GM12892 (cell line): ENCODE results near the gene NKAIN4.
"Not testable (repeated sequence)": the region's sequence is repeated elsewhere in the genome, so short reads cannot be mapped to it uniquely, and the experiment has no call there.

Source experiments
- DNase-seq: peaks from one replicate; pipeline ENCODE4 v3.0.0; 2011; ENCODE audit not compliant: insufficient read length
- FAIRE-seq: peaks from 2 replicates; lab custom pipeline; 2011; peaks lifted over from hg19 to GRCh38; lab: Jason Lieb, UNC
- POLR2A ChIP-seq: IDR thresholded peaks from 2 replicates; pipeline ENCODE4 v1.6.1; 2011; ENCODE audit warnings: low read depth, low read length, control low read depth
- POLR2AphosphoS5 ChIP-seq: IDR thresholded peaks from 2 replicates; pipeline ENCODE4 v1.6.1; 2011; ENCODE audit warnings: low read depth, low read length, control low read depth
- TAF1 ChIP-seq: IDR thresholded peaks from 2 replicates; pipeline ENCODE4 v1.6.1; 2011; ENCODE audit warnings: low read depth, mild to moderate bottlenecking, control low read depth, low read length, borderline replicate concordance

The NKAIN4 gene

GRCh38 chr20:63259734-63260460, 5.6 kb upstream of the NKAIN4 start:
- FAIRE-seq, result no peak
- TF ChIP-seq TAF1, result no peak
- no peak for TF ChIP-seq POLR2A
- TF ChIP-seq POLR2AphosphoS5, result no peak
- no peak for DNase-seq

GRCh38 chr20:63258781-63259180, 4.5 kb upstream of the NKAIN4 start:
- DNase-seq (no peak), FAIRE-seq (no peak)
- TF ChIP-seq TAF1, result no peak
- no peak for TF ChIP-seq POLR2AphosphoS5
- TF ChIP-seq POLR2A, result no peak

- no peak for DNase-seq
- FAIRE-seq, result no peak
- TF ChIP-seq POLR2AphosphoS5 (no peak), TAF1 (no peak), POLR2A (no peak)
Observed at GRCh38 chr20:63257629-63258028, 3.4 kb upstream of the NKAIN4 start.

GRCh38 chr20:63256954-63257353, 2.7 kb upstream of the NKAIN4 start:
- no peak for TF ChIP-seq TAF1
- TF ChIP-seq POLR2AphosphoS5, result no peak
- TF ChIP-seq POLR2A, result no peak
- DNase-seq (no peak), FAIRE-seq (no peak)

- no peak for TF ChIP-seq POLR2A
- no peak for TF ChIP-seq TAF1
- TF ChIP-seq POLR2AphosphoS5, result no peak
- DNase-seq (no peak), FAIRE-seq (no peak)
Observed at GRCh38 chr20:63255931-63256704, 1.9 kb upstream of the NKAIN4 start.

- TF ChIP-seq TAF1 (no peak), POLR2AphosphoS5 (no peak), POLR2A (no peak)
- DNase-seq (no peak), FAIRE-seq (no peak)
Observed at GRCh38 chr20:63254606-63255384, 532 bp upstream of the NKAIN4 start.

- DNase-seq (no peak), FAIRE-seq (no peak)
- TF ChIP-seq POLR2A (no peak), POLR2AphosphoS5 (no peak), TAF1 (no peak)
Observed at GRCh38 chr20:63253438-63254231, 628 bp downstream of the NKAIN4 start.

- TF ChIP-seq POLR2A (no peak), TAF1 (no peak), POLR2AphosphoS5 (no peak)
- DNase-seq, result no peak
- no peak for FAIRE-seq
Observed at GRCh38 chr20:63253065-63253437, 1.2 kb downstream of the NKAIN4 start.

GRCh38 chr20:63252284-63252711, 2.0 kb downstream of the NKAIN4 start:
- DNase-seq (no peak), FAIRE-seq (no peak)
- TF ChIP-seq POLR2AphosphoS5 (no peak), TAF1 (no peak), POLR2A (no peak)

GRCh38 chr20:63251350-63251749, 2.9 kb downstream of the NKAIN4 start:
- DNase-seq, FAIRE-seq: not testable (repeated sequence)

GRCh38 chr20:63249891-63250290, 4.4 kb downstream of the NKAIN4 start:
- DNase-seq (no peak), FAIRE-seq (no peak)
- TF ChIP-seq POLR2A, result no peak
- no peak for TF ChIP-seq POLR2AphosphoS5
- TF ChIP-seq TAF1, result no peak
